ENCODE data around the gene AGBL2. TPM values are rescaled to one million over a fixed set of nuclear protein-coding genes. Genes with fewer than 3 reads are reported as not detected.
A peak's percentile ranks its signal among the peaks of the same experiment; 100 is the strongest.

Gene AGBL2
- total and polyA plus RNA-seq, 9 of the 15 experiments (the other 6 are each of a cell fraction or from before 2014, with no cell fraction given) = 0.57 to 6.5 (median 1.3) TPM

DNA sequence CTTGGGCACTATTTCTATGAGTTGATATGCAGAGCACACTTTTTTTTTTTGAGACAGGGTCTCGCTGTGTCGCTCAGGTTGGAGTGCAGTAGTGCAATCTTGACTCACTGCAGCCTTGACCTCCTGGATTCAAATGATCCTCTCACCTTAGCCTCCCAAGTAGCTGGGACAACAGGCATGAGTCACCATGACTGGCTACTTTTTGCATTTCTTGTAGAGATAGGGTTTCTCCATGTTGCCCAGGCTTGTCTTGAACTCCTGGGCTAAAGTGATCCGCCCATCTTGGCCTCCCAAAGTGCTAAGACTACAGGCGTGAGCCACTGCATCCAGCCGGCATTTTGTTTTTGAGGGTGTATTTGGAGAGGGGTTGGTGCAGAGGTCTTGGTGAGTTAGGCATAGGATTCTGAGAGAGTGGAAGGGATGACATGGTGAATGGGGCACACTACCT is 42.9 kb downstream of the AGBL2 start (continued):
- TF ChIP-seq ZBTB40 (IDR thresholded peaks at IDR 0.05) (0 out of 2 replicates have a peak, but pooled peaks have one; percentile 13), ZBTB40 (CRISPR knock-in tag; IDR thresholded peaks at IDR 0.05) (no peak), CTBP1 (IDR thresholded peaks at IDR 0.05; ENCODE audit: borderline replicate concordance) (peak; percentile 35; the same call in 1 of the 2 replicates), CSDE1 (IDR thresholded peaks at IDR 0.05) (no peak), FOXK2 (conservative IDR thresholded peaks at IDR 0.05 in 1 of 2, IDR thresholded peaks at IDR 0.05 in 1 of 2; ENCODE audit: low read depth in 2 of 2) (peak; percentile 42 to 66; a peak in 2 of 4 replicates), NCOA1 (IDR thresholded peaks at IDR 0.05; ENCODE audit: low read depth) (peak; percentile 44; the same call in 1 of the 2 replicates), ARID2 (IDR thresholded peaks at IDR 0.05) (no peak), SIN3B (IDR thresholded peaks at IDR 0.05; ENCODE audit: low read depth) (no peak), MAFF (IDR thresholded peaks at IDR 0.05; ENCODE audit: low read length) (peak; percentile 87), ETV1 (tag; conservative IDR thresholded peaks at IDR 0.05; ENCODE audit: low read depth) (no peak), ZNF589 (CRISPR knock-in tag; IDR thresholded peaks at IDR 0.05; ENCODE audit: low read depth) (0 out of 2 replicates have a peak, but pooled peaks have one; percentile 29), CREB3L1 (IDR thresholded peaks at IDR 0.05; ENCODE audit: borderline replicate concordance, low read depth) (peak; percentile 39; the same call in 1 of the 2 replicates), TRIM28 (IDR thresholded peaks at IDR 0.05) (peak; percentile 59), ZNF217 (CRISPR knock-in tag; IDR thresholded peaks at IDR 0.05) (no peak), NFXL1 (CRISPR knock-in tag; IDR thresholded peaks at IDR 0.05) (no peak), ZEB2 (IDR thresholded peaks at IDR 0.05) (0 out of 2 replicates have a peak, but pooled peaks have one; percentile 39), PKNOX1 (IDR thresholded peaks at IDR 0.05) (peak; percentile 11; the same call in 1 of the 2 replicates)
- TF ChIP-seq, protein P1, sequence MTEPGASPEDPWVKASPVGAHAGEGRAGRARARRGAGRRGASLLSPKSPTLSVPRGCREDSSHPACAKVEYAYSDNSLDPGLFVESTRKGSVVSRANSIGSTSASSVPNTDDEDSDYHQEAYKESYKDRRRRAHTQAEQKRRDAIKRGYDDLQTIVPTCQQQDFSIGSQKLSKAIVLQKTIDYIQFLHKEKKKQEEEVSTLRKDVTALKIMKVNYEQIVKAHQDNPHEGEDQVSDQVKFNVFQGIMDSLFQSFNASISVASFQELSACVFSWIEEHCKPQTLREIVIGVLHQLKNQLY (CRISPR knock-in tag; conservative IDR thresholded peaks at IDR 0.05) = no peak

Measured in K562 (cell line).